Stimulated activated CD4-positive, alpha-beta T cell treated with anti-CD3 and anti-CD28 coated beads, Interleukin-15, amount 100 ng/mL, for 1 hour (primary cell): ENCODE results near the gene EOLA1.
"Not testable (repeated sequence)": the region's sequence is repeated elsewhere in the genome, so short reads cannot be mapped to it uniquely, and the experiment has no call there.

Experiments
- DNase-seq, 2 donors: peaks; one replicate each; pipeline ENCODE4 v3.0.0-alpha.2; 2020; ENCODE audit warnings: low read depth in 1 of 2, low spot score in 1 of 2

Gene EOLA1

DNA sequence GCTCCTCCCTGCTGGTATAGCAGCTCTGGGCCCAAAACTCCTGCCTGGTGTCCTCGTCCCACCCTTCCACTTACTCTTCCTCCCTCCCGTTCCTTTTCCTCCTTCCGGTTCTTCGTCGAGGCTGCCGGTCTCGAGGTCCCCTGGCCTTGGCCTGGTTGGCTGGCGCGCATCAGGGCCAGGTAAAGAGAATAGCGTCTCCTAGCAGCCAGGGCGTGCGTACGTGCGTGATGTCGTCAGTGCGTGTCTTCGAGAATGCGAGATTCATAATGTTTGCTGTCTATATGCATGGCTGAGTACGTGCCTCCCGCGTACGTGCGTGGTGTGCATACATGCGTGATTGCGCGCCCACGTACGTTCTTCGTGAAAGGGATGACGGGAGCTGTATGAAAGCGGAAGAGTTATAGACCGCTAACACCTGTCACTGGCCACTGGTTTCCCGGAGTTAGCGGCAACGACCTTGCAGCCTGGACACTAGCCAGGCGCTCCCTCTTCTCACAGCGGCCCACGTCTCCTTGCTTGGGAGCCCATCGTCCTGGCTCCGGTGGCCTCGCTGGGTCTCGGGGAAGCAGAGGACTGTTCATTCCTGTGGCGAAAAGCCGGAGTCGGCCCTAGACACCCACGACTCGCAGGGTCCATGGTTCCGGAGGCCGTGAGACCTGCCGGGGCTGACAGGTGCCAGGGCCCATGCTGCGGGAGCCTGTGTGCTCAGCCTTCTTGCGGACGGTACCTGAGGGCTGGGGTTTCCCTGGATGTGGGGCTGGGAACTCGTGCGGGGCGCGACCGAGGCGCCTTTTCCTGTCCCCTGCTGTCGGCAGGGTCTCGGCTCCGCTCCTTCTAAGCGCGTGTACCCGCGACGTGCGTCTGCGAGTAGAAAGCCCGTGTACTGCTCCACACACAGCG, at the start of gene EOLA1:
EOLA1 (plus strand) TSS at position 392 of the 900 bp plus-strand sequence. CDS start 4,619 bp downstream, outside the sequence.
- peak; percentile 66 to 73 for DNase-seq

DNA sequence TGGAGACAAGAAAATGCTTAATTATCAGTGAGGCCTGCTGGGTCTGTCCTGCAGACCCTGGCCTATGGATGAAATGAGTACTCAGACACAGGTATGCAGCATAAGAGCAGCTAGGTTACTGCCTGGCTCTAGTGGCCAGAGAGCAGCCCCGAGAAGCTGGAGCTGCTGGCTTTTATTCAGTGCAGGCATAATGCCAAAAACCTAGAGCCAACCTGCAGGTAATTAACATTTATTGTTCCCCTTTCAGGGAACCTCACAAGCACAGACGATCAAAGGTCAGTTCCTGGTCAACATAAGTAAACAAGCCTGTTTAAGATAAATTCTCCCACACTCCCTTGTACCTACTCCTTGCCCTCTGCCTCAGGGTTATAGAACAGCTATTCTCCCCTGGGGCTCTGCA, 49.0 kb upstream of the EOLA1 start:
- no peak for DNase-seq

DNA sequence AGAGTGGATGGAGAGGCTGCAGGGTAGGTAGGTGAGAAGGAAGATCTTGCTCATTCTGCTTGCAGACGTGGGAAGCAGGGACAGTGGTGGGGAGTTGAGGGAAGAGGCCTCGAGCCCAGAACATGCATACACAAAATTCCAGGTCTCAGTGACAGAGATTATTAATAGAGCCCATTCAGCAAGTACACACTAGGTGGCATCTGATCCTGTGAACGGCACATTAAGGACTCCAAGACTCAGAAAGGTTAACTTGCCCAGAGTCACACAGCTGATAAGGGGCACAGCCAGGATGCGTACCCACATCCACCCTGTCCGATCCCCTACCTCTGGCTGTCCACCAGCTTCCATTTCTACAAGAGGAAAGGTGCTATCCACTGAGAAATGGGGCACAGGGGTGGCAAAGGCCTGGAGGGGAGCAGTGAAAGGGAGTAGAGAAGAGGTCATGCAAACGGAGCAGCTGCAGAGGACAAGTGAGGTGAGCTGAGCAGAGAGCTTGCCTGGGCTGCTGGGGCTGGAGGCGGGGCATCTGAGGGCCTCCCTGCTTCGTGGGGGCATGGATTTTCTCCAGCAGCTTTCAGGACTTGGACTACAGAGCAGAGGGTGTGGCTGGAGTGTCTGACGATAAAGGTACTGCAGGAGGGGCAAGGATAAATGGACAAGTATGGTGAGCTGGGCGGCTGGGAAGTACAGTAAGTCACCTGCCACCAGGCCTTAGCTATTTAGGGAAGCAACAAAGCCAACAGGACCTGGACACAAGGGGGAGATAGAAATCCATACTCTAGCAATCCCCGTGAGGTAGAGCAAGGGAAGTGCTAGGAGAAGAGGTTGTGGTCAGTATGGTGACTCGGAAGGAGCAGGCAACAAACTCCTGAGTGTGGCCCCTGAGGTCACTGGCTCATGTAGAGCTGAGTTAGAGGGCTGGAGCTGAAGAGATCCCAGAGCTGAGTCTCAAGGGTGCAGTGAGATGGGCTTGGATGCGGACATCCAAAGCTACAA, 46.9 kb upstream of the EOLA1 start:
- DNase-seq, result no peak

DNA sequence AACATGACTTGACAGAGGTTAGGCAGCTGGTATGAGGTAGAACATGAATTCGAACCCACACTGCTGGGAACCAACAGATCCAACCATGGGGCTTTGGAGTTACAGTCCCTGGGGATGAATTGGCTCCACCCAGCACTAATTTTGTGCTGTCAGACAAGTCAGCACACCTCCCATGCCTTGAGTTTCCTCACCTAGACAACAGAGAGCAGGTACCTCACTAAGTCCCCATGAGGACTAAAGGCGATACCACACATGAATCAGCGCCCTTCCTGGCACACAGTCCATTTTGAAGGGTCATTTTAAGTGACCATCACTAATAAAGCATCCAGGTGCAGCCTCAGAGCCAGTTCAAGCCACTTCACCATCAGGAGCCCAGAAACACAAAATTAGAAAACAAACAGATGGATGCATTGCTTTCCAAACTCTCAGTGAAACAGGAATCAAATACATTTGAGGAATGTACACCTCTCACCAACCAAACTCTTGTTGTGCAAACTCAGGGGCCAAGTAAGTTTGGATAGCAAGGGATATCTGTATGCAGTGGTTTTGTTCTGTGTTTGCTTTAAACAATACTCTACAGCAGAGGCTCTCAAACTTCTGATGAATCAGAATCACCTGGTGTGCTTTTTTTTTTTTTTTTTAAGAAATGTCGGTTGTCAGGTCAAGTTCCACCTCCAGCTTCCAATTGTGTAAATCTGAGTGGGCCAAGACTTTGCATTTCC, 45.8 kb upstream of the EOLA1 start:
- no peak for DNase-seq

DNA sequence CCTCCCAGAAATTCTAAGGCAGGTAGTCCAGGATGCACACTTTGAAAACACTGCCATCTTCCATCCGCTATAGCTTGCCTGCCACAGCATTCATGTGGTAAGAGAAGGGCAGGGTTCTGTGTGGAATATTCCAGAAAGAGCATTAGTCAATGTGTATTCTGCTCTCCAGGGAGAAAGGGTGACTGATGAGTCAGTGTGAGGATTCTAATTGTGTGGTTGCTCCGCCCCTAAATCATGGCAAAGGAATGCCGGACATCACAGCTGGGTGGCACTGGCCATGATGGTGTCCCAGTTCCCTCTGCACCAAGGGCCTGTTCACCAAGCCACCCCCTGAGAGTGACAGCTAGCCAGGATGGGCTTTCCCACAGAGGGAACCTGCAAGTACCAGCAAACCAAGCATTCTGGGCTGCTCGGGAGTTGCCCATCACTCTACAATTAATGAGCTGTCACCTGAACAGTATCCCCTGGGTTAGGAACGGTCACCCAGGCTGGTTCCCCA, 45.2 kb upstream of the EOLA1 start:
- DNase-seq, result no peak

DNA sequence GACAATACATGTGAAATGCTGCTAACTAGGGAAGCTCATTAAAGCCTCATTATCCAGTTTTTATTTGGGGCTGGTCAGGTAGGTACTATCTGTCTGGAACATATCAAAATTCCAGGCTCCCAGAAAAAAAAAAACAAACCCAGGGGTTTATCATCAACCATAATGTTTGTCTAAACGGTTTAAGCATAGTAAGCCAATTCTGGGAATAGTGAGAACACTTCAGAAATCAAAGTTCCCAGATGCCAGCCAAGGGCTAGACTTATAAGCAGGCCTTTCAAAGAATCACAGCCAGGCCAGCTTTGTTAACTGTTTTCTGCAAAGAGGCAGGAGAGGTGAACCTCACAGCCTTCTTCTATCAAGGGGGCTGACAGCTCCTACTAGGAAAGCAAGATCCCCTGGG, 43.8 kb upstream of the EOLA1 start:
- DNase-seq, result no peak

DNA sequence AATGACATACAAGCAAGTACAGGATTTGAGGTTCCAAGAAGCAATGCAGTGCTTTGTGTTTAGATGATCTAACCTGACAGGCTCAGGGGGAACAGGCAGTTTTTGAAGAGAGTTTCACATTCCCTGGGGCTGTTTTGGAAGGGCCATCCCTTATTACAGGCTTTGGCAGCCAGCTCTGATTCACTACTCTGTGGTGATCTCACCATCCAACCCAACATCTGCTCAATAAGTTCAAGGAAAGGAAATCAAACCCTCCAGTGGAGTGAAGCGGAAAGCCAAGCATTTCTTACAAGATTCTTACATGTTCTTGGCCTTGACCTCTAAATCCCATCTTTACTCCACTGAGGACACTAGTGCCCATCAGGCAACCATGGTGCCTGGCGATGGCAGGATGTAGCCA, 43.2 kb upstream of the EOLA1 start:
- no peak for DNase-seq

DNA sequence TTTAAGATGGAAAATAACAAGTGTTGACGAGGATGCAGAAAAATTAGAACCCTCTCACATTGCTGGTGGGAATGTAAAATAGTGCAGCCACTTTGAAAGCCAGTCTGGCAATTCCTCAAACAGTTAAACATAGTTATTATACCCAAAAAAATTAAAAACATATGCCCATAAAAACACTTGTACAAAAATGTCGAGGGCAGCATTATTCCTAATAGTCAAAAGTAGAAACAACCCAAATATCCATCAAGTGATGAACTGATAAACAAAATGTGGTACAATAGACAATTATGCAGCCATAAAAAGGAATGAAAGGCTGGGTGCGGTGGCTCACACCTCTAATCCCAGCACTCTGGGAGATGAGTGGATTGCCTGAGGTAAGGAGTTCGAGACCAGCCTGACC, 42.0 kb upstream of the EOLA1 start:
- no peak for DNase-seq

DNA sequence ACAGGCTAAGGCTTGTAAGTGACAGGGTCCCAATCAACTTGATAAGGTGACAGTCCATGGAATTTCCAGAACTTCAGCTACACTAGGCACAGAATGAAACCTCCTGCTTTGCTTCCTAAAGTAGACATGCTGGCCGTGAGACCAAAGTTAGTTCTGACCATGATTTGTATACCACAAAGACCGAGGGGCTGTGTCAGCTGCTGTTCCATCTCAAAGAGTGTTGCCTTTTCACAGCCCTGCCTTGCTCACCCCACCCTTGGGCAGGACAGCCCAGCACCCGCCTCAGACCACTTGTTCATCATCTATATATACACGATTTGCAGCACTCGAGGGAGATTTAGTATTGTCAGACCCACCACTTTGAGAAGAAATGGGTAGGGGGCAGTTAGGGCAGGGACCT, 41.0 kb upstream of the EOLA1 start:
- DNase-seq, result no peak

DNA sequence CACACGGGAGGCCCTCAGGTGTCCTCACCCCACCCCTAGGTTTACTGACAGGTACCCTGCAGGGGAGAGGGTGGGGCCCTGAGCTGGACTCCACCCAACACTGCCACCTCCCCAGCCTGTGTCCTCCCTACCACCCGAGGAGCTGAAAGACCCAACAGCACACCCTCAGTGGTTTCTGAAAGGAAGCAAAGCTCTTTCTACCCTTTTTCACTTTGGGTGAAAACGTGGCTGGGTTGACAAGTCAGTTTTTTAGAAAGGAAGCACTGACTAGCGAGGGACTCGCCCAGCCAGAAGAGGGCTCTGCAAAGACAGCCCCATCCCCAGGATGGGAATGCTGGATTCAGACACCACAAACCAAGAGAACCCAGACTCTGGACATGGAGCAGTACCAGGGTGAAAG, 37.9 kb upstream of the EOLA1 start:
- DNase-seq, result not testable (repeated sequence)

DNA sequence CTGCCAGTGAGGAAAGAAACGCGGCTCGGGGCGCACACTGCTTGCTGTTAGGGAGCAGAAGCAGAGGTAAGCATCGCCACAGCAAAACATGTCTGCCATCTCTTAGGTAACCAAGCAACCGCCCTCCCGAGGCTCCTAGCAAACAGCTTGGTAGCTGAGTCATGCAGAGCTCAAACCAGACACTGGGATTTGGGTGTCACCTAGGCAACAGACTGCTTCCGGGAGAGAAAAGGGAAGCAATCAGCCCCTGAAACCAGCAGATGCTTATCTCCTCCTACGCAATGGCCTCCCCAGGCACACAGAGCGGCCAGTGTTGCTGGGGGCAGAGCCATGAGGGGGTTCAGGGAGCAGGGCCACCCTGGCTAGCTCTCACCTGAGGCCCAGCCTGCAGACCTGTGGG, 37.4 kb upstream of the EOLA1 start:
- peak; percentile 9 to 38 for DNase-seq

DNA sequence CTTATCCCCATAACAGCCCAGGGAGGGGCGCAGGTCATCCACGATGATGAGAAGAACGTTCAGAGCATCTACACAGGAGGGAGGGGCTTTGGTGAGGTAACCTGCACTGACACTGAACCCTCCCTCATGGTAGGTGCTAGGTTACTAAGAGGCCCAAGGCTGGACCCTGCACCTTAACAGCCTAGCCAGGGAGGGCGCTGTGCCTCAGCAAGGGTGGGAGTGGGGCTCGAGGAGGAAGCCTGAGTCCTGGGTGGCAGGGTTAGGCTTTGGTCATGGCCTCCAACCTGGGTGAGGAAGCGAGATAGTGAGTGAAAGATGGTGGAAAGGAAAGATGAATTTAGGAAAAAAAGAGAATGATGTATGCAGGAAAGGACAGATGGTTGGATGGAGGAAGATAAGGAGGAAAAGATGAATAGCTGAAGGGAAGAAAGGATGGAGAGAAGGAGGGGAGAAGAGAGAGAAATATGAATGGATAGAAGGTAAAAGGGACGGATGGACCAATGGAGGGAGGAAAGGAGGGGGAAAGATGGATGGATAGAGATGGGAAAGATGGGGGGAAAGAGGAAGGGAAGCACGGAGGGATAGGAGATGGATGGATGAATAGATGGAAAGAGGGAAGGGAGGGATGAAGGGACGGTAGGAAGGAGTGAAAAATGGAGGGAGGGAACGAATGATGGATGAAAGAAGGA, 36.4 kb upstream of the EOLA1 start:
- DNase-seq, result peak; percentile 22 to 39

DNA sequence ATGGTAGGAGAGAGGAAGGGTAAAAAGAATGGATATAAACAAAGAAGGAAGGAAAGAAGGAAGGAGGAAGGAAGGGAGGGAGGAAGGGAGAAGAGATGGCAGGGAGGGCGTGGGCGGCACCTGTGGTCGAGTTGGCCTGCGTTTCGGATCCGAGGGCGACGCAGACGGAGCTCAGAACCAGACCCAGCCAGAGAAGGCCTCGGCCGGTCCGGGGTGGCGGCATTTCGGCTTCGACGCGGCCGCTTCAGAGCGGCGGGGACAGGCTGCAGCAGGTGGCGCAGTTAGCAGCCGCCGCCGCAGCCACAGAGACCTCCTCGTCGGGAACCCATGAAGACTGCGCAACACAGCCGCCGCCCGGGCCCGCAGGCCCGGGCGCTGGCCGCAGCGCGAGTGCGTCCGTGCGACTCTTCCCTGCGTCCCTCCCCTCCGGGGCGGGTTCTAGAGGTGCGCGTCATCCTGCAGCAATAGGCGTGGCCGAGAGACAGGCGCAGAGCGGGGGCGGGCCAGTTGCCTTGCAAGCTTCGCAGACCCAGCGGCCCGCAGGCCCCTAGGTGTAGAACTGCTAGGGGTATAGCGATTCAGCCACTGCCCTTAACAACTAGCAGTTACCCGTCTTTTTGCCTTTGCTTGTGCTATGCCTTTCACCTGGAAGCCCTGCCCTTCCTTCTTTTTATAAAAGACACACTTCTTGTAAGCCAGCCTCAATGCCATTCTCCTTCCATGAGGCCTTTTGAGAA, 35.7 kb upstream of the EOLA1 start, which contains the start of gene IDS:
IDS (minus strand) TSS at position 392 of the 737 bp plus-strand sequence; CDS start at position 223, 169 bp downstream.
- peak; percentile 63 to 66 for DNase-seq

DNA sequence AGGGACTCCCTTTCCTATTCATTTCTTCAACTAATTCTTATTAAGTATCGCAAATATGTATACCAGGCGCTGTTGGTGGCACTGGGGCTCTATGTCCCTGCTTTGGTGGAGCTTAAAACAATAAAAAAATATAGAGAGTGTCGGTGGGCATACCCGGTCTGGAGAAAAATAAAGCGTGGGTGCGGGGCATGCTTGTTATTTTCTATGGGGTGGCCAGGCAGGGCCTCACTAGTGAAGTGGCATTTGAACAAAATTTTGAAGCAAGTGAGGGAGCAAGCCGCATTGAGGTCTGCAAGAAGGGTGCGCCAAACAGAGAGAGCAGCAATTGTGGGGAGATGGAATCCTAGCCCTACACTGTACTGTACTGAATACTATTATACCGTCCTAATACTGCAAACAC, 35.1 kb upstream of the EOLA1 start:
- no peak for DNase-seq

DNA sequence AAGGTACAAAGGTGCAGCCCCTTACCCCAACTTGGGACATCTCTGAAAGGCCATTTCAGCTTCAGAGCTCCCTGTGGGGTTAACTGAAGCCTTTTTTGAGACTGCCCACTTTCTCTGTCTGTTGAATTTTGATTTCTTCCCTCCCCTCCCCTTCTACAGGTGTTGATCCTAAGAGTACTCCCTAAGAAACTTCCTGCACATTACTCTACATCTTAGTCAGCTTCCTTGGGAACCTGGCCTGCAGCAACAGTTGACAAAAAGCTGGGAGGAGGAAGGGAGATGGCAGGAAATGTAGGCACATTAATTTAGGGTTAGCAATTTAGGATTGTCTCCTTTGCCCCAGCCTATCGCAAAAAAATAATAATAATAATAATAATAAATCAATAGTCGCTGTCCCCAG, 34.5 kb upstream of the EOLA1 start:
- no peak for DNase-seq

DNA sequence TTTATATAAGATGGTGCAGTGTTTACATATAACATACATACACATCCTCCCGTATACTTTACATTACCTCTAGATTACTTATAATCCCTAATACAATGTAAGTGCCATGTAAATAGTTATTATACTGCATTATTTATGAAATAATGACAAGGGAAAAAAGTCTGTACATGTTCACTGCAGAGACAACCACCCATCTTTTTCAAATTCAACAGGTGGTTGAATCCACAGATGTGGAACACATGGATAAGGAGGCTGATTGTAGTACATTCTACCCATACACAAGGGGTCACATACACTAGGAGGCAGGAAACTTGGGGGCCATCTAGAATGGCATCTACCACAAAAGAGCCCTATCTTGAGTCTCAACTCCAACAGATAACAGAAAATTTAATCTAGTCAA, 32.3 kb upstream of the EOLA1 start:
- DNase-seq, result no peak

DNA sequence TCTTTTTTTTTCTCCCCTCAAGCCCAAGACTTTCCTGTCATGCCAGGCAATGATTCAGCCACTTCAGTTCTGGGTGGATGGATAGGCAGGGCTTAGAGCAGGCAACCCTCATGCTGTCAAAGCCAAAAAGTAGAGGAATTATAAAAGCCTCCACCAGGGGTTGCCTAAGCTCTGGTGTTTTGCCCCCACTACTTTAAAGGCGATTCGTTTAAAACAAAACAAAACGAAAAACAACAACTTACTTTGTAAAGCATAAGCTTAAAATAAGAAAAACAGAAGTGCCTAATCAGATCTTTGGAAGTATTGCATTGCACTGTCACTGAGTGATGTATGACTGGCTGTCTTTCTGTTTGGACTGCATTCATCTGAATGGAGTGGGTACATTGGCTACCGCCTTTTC, 30.4 kb upstream of the EOLA1 start:
- no peak for DNase-seq

DNA sequence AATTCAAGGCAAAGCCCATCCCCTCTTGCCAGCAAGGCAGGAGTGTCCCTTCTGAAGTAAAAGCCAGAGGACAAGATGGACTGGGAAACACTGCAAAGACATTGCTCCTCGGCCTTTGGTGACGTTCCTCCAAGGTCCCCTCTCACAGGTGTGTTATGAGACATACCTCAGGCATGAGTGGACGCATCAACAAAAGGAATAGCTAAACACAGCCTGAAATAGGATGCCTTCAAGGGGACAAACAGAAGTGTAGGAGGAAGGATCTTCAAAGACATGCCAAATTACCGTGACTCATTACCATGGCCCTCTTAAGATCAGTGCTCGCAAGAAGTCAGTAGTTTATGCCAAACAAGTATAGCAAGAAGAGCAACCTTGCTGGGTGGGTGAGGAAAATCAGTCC, 29.7 kb upstream of the EOLA1 start:
- no peak for DNase-seq

DNA sequence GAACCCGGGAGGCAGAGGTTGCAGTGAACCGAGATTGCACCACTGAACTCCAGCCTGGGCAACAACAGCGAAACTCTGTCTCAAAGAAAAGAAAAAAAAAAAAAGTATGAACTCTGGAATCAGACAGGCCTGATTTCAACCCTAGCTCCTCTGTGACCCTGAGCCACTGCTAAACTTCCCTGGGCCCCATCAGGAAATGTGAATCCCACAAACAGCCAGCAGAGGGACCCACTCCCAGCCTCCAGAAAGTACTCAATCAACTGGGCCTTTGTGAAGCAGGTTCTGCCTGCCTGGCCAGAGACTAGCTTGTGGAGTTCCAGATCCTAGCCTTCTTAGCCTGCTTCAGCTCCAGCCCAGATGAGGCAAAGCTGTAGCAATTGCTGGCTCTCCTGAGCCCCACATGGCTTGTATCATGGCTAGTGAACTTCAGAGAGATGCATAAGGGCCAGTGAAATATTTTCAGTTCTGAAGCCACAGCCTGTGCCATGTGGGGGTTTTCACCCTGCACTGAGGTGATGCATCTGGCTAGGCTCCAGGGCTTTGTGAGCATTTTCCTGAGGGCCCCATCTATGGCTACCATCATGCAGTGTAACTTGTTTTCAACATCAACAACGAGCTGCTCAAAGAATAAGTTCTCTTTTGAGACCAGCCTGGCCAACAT, 28.5 kb upstream of the EOLA1 start:
- DNase-seq, result peak; percentile 22 to 25
